H9 (cell line): ENCODE results near the gene MEA1. TPM values are rescaled to one million over a fixed set of nuclear protein-coding genes. Genes with fewer than 3 reads are reported as not detected.

ENCODE experiments used
- DNase-seq: peaks from one replicate; pipeline ENCODE4 v3.0.0-alpha.2; 2017
- H2AFZ ChIP-seq: one replicate; pipeline ENCODE4 v1.6.1; 2013; ENCODE audit warnings: mild to moderate bottlenecking, low read length, control low read depth, moderate library complexity
- H2AK5ac ChIP-seq: 2 replicates; pipeline ENCODE4 v1.6.1; 2013; ENCODE audit warnings: low read length, control low read depth, mixed read lengths; ENCODE audit not compliant: insufficient read length
- H2BK120ac ChIP-seq: one replicate; pipeline ENCODE4 v1.6.1; 2013; ENCODE audit warnings: low read depth, mild to moderate bottlenecking, low read length, control low read depth, inconsistent platforms; ENCODE audit not compliant: poor library complexity, severe bottlenecking
- H2BK12ac ChIP-seq: 2 replicates; pipeline ENCODE4 v1.6.1; 2013; ENCODE audit warnings: low read length, control low read depth, mixed read lengths, low read depth; ENCODE audit not compliant: insufficient read length
- H2BK15ac ChIP-seq: 2 replicates; pipeline ENCODE4 v1.6.1; 2013; ENCODE audit warnings: low read depth, low read length, control low read depth
- H2BK20ac ChIP-seq: one replicate; pipeline ENCODE4 v1.6.1; 2013; ENCODE audit warnings: low read depth, mild to moderate bottlenecking, low read length, control low read depth, inconsistent platforms; ENCODE audit not compliant: poor library complexity, severe bottlenecking
- H2BK5ac ChIP-seq: 2 replicates; pipeline ENCODE4 v1.6.1; 2013; ENCODE audit warnings: low read length, control low read depth, mixed read lengths; ENCODE audit not compliant: insufficient read length
- H3K14ac ChIP-seq: 2 replicates; pipeline ENCODE4 v1.6.1; 2013; ENCODE audit warnings: low read length, control low read depth; ENCODE audit not compliant: insufficient read depth
- H3K18ac ChIP-seq: 2 replicates; pipeline ENCODE4 v1.6.1; 2013; ENCODE audit warnings: low read depth, mild to moderate bottlenecking, mixed read lengths, low read length, control low read depth; ENCODE audit not compliant: insufficient read length
- H3K23ac ChIP-seq: 2 replicates; pipeline ENCODE4 v1.6.1; 2013; ENCODE audit warnings: low read length, control low read depth, mixed read lengths, low read depth; ENCODE audit not compliant: insufficient read length
- H3K23me2 ChIP-seq: 2 replicates; pipeline ENCODE4 v1.6.1; 2013; ENCODE audit warnings: low read depth, mild to moderate bottlenecking, mixed read lengths, low read length, control low read depth; ENCODE audit not compliant: insufficient read length, poor library complexity, severe bottlenecking
- H3K27ac ChIP-seq: 2 replicates; pipeline ENCODE4 v1.5.1; 2013; ENCODE audit warnings: low read length, control low read depth, mixed read lengths, low read depth; ENCODE audit not compliant: insufficient read length
- H3K27me3 ChIP-seq: 2 replicates; pipeline ENCODE4 v1.6.1; 2013; ENCODE audit warnings: low read length, control low read depth, inconsistent platforms; ENCODE audit not compliant: insufficient read depth
- H3K4ac ChIP-seq: 2 replicates; pipeline ENCODE4 v1.6.1; 2013; ENCODE audit warnings: low read depth, mild to moderate bottlenecking, control low read depth, inconsistent platforms, low read length, moderate library complexity
- H3K4me1 ChIP-seq: 2 replicates; pipeline ENCODE4 v1.6.1; 2013; ENCODE audit warnings: low read length, control low read depth, inconsistent platforms; ENCODE audit not compliant: insufficient read depth
- H3K4me2 ChIP-seq: 2 replicates; pipeline ENCODE4 v1.6.1; 2013; ENCODE audit warnings: low read length, control low read depth, mixed read lengths; ENCODE audit not compliant: insufficient read length, insufficient read depth
- H3K56ac ChIP-seq: 2 replicates; pipeline ENCODE4 v1.6.1; 2013; ENCODE audit warnings: low read depth, mild to moderate bottlenecking, mixed read lengths, low read length, control low read depth; ENCODE audit not compliant: insufficient read length
- H3K79me1 ChIP-seq: 2 replicates; pipeline ENCODE4 v1.6.1; 2013; ENCODE audit warnings: low read depth, mild to moderate bottlenecking, moderate library complexity, low read length, control low read depth, inconsistent platforms; ENCODE audit not compliant: insufficient read depth, poor library complexity, severe bottlenecking
- H3K79me2 ChIP-seq: 2 replicates; pipeline ENCODE4 v1.6.1; 2013; ENCODE audit warnings: low read length, control low read depth, inconsistent platforms; ENCODE audit not compliant: insufficient read depth
- H3K9ac ChIP-seq: 2 replicates; pipeline ENCODE4 v1.6.1; 2013; ENCODE audit warnings: low read length, control low read depth, mixed read lengths; ENCODE audit not compliant: insufficient read length; ENCODE audit errors: extremely low read depth
- H3K9me3 ChIP-seq: one replicate; pipeline ENCODE4 v1.6.1; 2013; ENCODE audit warnings: low read depth, low read length, inconsistent platforms; ENCODE audit not compliant: control insufficient read depth
- H3T11ph ChIP-seq: one replicate; pipeline ENCODE4 v1.6.1; 2013; ENCODE audit warnings: mild to moderate bottlenecking, low read length, control low read depth, inconsistent platforms
- H4K20me1 ChIP-seq: one replicate; pipeline ENCODE4 v1.6.1; 2013; ENCODE audit not compliant: control insufficient read depth, insufficient read length, insufficient read depth
- H4K5ac ChIP-seq: 2 replicates; pipeline ENCODE4 v1.6.1; 2013; ENCODE audit warnings: low read depth, mild to moderate bottlenecking, mixed read lengths, low read length, control low read depth; ENCODE audit not compliant: insufficient read length
- H4K8ac ChIP-seq: replicated peaks from 2 replicates; pipeline ENCODE4 v1.6.1; 2013; ENCODE audit warnings: low read length, control low read depth, mixed read lengths, low read depth; ENCODE audit not compliant: insufficient read length
- H4K91ac ChIP-seq: 2 replicates; pipeline ENCODE4 v1.6.1; 2013; ENCODE audit warnings: low read depth, mild to moderate bottlenecking, moderate library complexity, mixed read lengths, low read length, control low read depth; ENCODE audit not compliant: insufficient read length
- H3K27ac Mint-ChIP-seq, 3 experiments: 2 replicates in 2 of 3; 3 replicates in 1 of 3; pipeline ENCODE4 v1.8.0; 2020 to 2021; ENCODE audit warnings: mixed read lengths in 3 of 3, mild to moderate bottlenecking in 1 of 3, moderate library complexity in 1 of 3
- H3K27me3 Mint-ChIP-seq: 2 replicates; pipeline ENCODE4 v1.8.0; 2021; ENCODE audit warnings: low read depth, mild to moderate bottlenecking, moderate library complexity, mixed read lengths
- H3K36me3 Mint-ChIP-seq, 3 experiments: 2 replicates in 2 of 3; 3 replicates in 1 of 3; pipeline ENCODE4 v1.8.0; 2020 to 2021; ENCODE audit warnings: low read depth in 3 of 3, mixed read lengths in 3 of 3; ENCODE audit not compliant: insufficient read depth in 1 of 3
- H3K4me1 Mint-ChIP-seq, 2 experiments: 2 replicates each; pipeline ENCODE4 v1.8.0; 2020; ENCODE audit warnings: mixed read lengths in 2 of 2
- H3K4me3 Mint-ChIP-seq, 2 experiments: 2 replicates in 1 of 2; 3 replicates in 1 of 2; pipeline ENCODE4 v1.8.0; 2020 to 2021; ENCODE audit warnings: mild to moderate bottlenecking in 2 of 2, mixed read lengths in 2 of 2, moderate library complexity in 1 of 2
- H3K9me3 Mint-ChIP-seq, 2 experiments: 2 replicates in 1 of 2; 3 replicates in 1 of 2; pipeline ENCODE4 v1.8.0; 2020; ENCODE audit warnings: mild to moderate bottlenecking in 2 of 2, mixed read lengths in 2 of 2, moderate library complexity in 1 of 2
- CTCF ChIP-seq: fragments of 200-600 bp; sonication (generic); conservative IDR thresholded peaks from 3 replicates; pipeline ENCODE4 v1.8.0; 2021; ENCODE audit warnings: antibody characterized with exemption, mild to moderate bottlenecking
- WGBS: extraction: QIAGEN DNeasy Blood & Tissue Kit; methylation state at CpG from one replicate; pipeline ENCODE4 v1.1.7; 2013; ENCODE audit warnings: missing lambda C conversion rate, low lambda C conversion rate, mixed read lengths; ENCODE audit not compliant: insufficient read length; ENCODE audit errors: extremely low coverage; 5-methylcytosine and 5-hydroxymethylcytosine counted together
- total RNA-seq: library from RNA; stranded (reverse); gene quantifications from 2 replicates; pipeline ENCODE4 v1.2.1, GENCODE V29; 2021

The MEA1 gene
- total RNA-seq, 1 experiment from 2014 or later, result 113 TPM

- Mint-ChIP-seq H3K9me3 (0 out of 5 replicates have a peak, but pooled peaks cover 0 to 2% of the 10 kb centered on the region in 2 experiments), H3K27ac (no peak overlapping the region), H3K4me1 (peaks cover 12% of the 10 kb centered on the region in 2 experiments), H3K4me3 (no peak overlapping the region), H3K27me3 (peaks cover 36% of the 10 kb centered on the region), H3K36me3 (peaks cover 0 to 33% (median 14%) of the 10 kb centered on the region in 3 experiments; a peak in 5 of 7 replicates)
- Histone ChIP-seq H3K27me3 (peaks cover 6% of the 10 kb centered on the region; the same call in 1 of the 2 replicates), H3K9me3 (no peaks in the 10 kb centered on the region), H3K27ac (no peak overlapping the region), H2BK15ac (no peak overlapping the region), H3T11ph (no peak overlapping the region), H3K79me1 (no peaks in the 10 kb centered on the region), H2BK12ac (no peak overlapping the region), H2BK5ac (no peak overlapping the region), H2AK5ac (no peak overlapping the region), H2AFZ (no peak overlapping the region), H4K20me1 (no peaks in the 10 kb centered on the region), H2BK120ac (no peak overlapping the region), H4K8ac (no peak overlapping the region), H3K18ac (no peak overlapping the region), H4K91ac (no peak overlapping the region), H3K4ac (no peak overlapping the region), H3K4me1 (no peaks in the 10 kb centered on the region), H2BK20ac (no peak overlapping the region), H3K4me2 (no peak overlapping the region), H3K9ac (no peak overlapping the region), H3K23ac (no peak overlapping the region), H3K79me2 (no peaks in the 10 kb centered on the region), H3K14ac (no peak overlapping the region), H4K5ac (no peak overlapping the region), H3K56ac (no peak overlapping the region), H3K23me2 (peaks cover 10% of the 10 kb centered on the region)
- DNase-seq, result no peak
- no peak for TF ChIP-seq CTCF
- no CpG with 5 or more reads among the region's 12 CpGs for WGBS
These were observed 50.4 kb downstream of the MEA1 start for GRCh38 chr6:42963179-42963854.
